Ramos (cell line): Measurements from ENCODE around the gene PACSIN1.

Experiments
- in situ Hi-C: fragments of 300-500 bp; cut with MboI; formaldehyde crosslinking; loops from one replicate; pipeline ENCODE4 v1.14.3; 2022; ENCODE audit warnings: low sequenced_read_pairs; ENCODE audit not compliant: unreplicated experiment

PACSIN1 gene

GRCh38 chr6:34457382-34457741 is 8.5 kb upstream of the PACSIN1 start:
- in situ Hi-C loops, result loop anchor here (10.0 kb wide), 1 partner anchor 677 kb away; no protein-coding TSS in a partner anchor

- in situ Hi-C loops, result loop anchor here (10.0 kb wide), 1 partner anchor 677 kb away; no protein-coding TSS in a partner anchor
These were observed 7.8 kb upstream of the PACSIN1 start for GRCh38 chr6:34457742-34458735.

GRCh38 chr6:34459899-34460593 is 5.8 kb upstream of the PACSIN1 start:
- in situ Hi-C loops, result loop anchor here (10.0 kb wide), 2 partner anchors 155 to 675 kb away; no protein-coding TSS in a partner anchor

GRCh38 chr6:34460796-34461507 is 4.9 kb upstream of the PACSIN1 start:
- in situ Hi-C loops, result loop anchor here (10.0 kb wide), 1 partner anchor 154 kb away; no protein-coding TSS in a partner anchor

GRCh38 chr6:34462010-34462409 is 3.9 kb upstream of the PACSIN1 start:
- in situ Hi-C loops, result loop anchor here (10.0 kb wide), 1 partner anchor 153 kb away; no protein-coding TSS in a partner anchor

GRCh38 chr6:34462551-34462971 is 3.3 kb upstream of the PACSIN1 start:
- in situ Hi-C loops, result loop anchor here (10.0 kb wide), 1 partner anchor 152 kb away; no protein-coding TSS in a partner anchor

GRCh38 chr6:34463299-34463698 is 2.6 kb upstream of the PACSIN1 start:
- in situ Hi-C loops, result loop anchor here (10.0 kb wide), 1 partner anchor 152 kb away; no protein-coding TSS in a partner anchor

- in situ Hi-C loops, result loop anchor here (10.0 kb wide), 1 partner anchor 151 kb away; no protein-coding TSS in a partner anchor
These were observed 2.0 kb upstream of the PACSIN1 start for GRCh38 chr6:34463849-34464248.

GRCh38 chr6:34466242-34467185 is 638 bp downstream of the PACSIN1 start:
- in situ Hi-C loops, result loop anchor here (10.0 kb wide), 1 partner anchor 148 kb away; no protein-coding TSS in a partner anchor

GRCh38 chr6:34468378-34468892 is 2.6 kb downstream of the PACSIN1 start:
- in situ Hi-C loops, result loop anchor here (10.0 kb wide), 1 partner anchor 146 kb away; no protein-coding TSS in a partner anchor

- in situ Hi-C loops, result loop anchor here (10.0 kb wide), 1 partner anchor 145 kb away; no protein-coding TSS in a partner anchor
These were observed 3.6 kb downstream of the PACSIN1 start for GRCh38 chr6:34469499-34469898.

GRCh38 chr6:34472425-34472824 is 6.5 kb downstream of the PACSIN1 start:
- in situ Hi-C loops, result no loop called here

GRCh38 chr6:34473967-34474366 is 8.1 kb downstream of the PACSIN1 start:
- in situ Hi-C loops, result no loop called here

GRCh38 chr6:34474754-34475153 is 8.9 kb downstream of the PACSIN1 start:
- in situ Hi-C loops, result no loop called here

- in situ Hi-C loops, result no loop called here
These were observed 9.4 kb downstream of the PACSIN1 start for GRCh38 chr6:34475238-34475682.

- in situ Hi-C loops, result no loop called here
These were observed 10.0 kb downstream of the PACSIN1 start for GRCh38 chr6:34475767-34476328.

- in situ Hi-C loops, result no loop called here
These were observed 10.6 kb downstream of the PACSIN1 start for GRCh38 chr6:34476447-34476846.

GRCh38 chr6:34476921-34477320 is 11.0 kb downstream of the PACSIN1 start:
- in situ Hi-C loops, result no loop called here
